Right renal cortex interstitium (tissue), 3 donors: ENCODE data around the gene CELF4. TPM values are rescaled to one million over a fixed set of nuclear protein-coding genes. Genes with fewer than 3 reads are reported as not detected.

Experiments
- DNase-seq, 3 donors: peaks; one replicate each; pipeline ENCODE4 v3.0.0-alpha.2; 2013; ENCODE audit warnings: low read depth in 3 of 3, low spot score in 2 of 3
- polyA plus RNA-seq, 3 donors: library from polyadenylated mRNA; unstranded; fragments of 120-200 nt; gene quantifications; one replicate each; pipeline ENCODE4 v1.2.1, GENCODE V29; 2013; ENCODE audit not compliant: insufficient read length in 3 of 3

CELF4 gene
- polyA plus RNA-seq, 3 donors: 2.1 to 2.3 (median 2.2) TPM

DNA sequence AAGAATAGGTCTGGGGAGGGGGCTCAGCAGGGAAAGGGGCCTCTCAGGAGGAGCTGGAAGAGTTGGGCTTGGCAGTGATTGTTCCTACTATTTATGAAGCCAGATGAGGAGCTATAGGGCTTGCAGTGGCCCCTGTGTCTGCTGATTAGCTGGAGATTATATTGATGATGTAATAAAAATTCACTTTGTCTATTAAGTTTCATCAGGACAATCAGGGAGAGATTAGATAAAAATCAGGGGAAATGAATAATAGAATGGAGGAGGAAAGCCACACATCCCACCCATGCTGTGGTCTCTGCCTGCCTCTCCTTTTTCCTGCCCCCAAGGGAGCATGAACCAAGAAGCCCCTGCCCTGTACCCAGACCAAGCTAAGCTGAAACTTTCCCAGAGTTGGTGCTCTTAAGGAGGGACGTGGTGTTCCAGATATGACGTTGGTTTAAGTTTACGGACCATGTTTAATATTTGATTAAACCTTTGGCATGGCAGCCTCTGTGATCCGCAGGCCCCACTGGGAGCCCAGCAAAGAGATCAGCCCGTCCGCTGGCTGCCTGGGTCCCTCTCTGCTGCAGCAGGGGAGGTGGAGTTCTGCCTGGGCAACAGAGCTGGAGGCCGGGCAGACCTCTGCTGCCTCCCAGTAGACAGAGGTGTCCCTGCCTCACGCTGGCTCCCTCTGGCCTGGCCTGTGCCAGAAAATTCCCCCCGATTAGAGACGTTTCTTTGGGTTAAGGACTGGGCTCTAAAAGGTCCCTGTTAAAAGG, 15.3 kb downstream of the CELF4 start:
- DNase-seq: no peak

DNA sequence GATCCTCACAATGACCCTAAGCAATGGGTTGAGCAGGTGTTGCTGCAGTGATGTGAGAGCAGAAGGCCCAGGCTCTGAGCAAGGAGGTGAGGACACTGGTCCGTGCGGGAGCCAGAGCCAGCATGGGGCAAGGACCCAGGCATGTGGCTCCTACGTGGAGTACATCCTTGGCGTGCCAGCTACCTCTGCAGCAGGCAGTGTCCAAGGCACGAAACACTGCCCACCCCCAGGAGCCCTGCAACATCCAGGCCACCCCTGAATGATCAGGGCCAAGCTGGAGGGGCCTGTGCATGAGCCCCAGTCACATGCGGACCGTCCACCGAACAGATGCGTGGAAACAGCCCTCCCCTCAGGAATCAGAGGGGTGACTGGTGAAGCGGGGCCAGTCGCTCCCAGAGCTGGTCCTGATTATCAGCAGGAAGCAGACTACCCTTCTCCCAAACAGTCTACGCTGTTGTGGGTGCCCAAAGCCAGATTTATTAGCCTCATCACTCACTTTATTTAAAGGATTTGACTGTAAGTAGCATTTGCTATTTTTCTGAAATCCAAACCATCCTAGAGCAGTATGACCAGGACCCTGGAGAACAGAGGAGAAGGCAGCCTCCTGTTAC, 16.8 kb downstream of the CELF4 start:
- no peak for DNase-seq

DNA sequence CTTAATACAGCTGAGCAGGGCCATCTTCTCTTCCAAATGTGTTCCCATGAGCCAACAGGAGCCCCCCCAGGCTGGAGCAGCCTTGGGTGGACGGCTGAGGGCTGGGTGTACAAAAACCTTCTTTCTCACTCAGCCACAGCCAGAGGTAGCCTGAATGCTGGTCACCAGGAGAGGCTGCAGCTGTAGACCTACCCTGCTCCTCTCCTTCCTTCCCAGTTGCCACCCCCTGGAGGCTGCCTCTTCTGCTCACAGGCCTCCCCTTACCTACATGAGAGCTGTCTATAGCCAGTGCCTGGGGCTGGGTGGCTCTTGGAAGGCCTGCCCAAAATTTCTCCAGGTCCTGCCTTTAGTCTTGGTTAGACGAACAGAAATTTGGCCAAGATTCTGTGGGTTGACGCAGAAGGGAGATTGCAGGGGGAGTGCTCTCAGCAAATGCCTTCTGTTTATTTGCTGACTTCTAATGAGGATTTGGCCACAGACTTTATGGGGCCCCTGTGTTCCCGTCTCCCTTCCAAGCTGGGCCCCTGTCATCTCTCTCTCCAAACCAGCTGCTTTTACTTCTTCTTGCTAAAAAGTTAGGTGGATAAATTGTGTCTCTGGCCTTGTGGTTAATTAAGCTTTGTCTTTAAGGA, 18.3 kb downstream of the CELF4 start:
- DNase-seq: no peak

DNA sequence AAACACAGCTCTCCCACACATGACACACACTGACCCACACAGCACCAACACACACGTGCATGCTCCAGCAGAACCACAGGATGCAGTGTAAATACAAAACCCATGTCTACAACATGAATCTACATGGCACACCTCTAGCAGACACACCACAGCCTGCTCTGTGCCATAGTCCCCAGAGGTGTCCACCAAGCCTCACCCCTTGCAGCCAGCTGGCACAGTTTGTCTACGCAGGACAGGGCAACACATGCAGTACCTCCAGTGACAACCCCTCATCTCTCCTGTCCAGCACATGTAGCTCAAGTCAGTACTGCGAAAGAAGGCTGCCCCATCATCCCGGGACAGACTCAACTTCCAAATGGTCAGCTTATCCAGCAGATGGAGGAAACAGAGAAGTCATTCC, 18.9 kb downstream of the CELF4 start:
- DNase-seq: no peak

DNA sequence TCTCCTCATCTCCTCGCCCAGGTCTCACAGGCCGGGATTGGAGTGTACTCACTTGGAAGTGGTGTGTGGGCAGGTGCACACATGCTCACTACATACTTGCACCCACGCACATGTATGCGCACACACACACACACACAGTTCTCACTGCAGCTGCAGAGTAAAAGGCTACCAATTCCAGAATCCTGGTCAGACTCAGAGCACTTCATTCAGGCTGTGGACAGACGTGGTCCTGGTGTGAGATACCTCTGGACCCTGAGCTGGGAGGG, 19.4 kb downstream of the CELF4 start:
- no peak for DNase-seq

DNA sequence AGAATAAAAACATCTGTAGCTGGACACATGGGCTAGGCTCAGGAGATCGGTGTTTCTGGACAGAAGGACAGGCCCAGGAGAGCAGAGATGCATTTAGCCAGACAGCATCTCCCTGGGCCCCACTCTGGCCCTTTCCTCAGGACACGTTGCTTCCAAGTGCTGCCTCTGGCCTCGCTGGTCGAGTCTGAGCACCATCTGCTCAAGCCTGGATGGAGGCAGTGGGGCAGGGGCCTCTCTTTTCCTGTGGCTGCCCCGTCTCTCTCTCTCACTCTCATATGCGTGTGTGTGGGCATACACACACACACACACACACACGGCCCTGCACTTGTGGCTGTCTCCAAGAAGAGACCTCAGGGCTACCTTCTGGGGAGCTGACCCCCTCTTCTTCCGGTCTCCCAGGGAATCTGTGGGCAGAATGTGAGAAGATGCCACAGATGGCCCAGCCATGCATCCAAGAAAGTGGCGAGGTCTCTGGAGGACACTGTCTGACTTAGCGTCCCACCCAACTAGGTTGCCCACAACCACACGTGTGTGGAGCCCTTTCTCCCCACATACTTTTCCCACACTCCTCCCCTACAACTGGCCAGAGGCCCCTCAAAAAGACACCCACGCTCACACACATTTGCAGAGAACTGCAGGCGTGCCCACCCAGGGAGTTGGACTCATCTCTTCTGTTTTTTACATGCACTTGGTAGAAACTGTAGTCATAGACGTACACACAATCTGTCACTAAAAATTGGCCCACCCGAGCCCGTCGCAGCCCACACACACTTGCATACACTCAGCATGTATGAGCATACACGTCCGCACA, 19.9 kb downstream of the CELF4 start:
- DNase-seq: no peak

DNA sequence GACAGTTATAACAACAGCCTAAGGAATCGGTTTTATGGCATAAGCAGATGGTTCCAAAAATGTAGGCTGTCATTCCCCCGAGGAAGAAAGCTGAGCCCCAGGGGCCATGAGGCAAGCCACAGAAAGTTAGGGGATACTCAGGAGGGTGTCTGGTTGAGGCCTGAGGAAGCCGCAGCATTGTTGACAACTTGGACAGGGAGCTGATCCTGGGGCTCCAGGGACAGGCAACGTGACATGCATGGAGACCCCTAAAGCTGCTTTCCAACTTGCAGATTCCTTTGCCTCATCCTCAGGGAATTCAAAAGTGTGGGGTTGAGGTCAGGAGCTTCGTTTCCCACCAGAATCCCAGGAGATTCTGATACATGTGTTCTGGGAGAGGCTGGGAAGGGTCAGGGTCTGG, 20.9 kb downstream of the CELF4 start:
- DNase-seq: no peak

DNA sequence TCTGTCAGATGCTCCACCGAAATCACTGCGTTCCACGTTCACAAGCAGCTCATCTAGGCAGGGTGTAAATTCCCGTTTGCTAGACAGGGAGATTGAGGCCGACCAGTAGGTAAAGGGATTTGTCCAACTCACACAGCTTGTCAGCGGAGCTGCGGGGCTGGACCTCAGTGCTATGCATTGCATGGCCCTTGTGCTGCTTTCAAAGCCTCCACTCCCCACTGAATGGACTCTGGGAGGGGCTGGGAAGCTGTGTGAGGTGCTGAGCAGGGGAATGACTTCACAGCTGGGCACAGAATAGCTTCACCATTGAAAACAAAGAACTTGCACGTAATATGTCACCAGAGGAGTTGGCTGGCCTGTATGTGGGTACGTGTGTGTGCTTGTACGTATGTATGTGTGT, 21.4 kb downstream of the CELF4 start:
- DNase-seq: no peak

DNA sequence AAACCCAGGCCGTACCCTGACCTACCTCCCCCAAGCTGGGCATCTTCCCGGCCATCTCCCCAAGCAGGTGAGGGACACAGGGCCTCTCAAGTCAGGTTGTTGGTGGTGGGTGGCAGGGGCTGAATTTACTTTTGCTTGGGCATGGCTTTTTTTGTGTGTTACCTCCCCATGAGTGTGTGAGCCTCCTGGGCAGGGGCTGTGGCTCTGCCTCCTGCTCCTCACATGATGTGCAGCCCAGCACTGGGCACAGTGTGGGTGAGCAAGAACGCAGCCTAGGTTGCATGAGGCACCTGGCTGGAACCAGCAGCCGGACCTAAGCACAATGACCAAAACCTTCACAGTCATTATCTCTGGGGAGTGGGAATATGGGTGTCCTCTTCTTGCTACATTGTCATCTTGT, 22.3 kb downstream of the CELF4 start:
- DNase-seq: no peak

DNA sequence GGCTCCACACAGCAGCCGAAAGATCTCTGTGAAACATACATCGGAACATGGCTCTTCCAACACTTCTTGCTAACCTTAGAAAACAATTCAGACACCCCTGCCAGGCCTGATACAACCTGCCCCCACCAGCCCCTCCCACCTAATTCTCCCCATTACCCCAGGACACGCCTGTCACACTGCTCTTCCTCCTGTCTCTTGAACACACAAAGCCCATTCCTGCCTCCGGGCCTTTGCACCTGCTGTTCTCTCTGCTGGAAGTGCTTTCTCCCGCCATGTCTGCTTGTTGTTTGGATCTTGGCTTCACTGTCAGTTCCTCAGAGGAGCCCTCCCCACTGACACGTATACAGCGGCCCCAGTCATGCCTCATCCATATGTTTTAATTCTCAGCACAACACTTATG, 24.1 kb downstream of the CELF4 start:
- no peak for DNase-seq

DNA sequence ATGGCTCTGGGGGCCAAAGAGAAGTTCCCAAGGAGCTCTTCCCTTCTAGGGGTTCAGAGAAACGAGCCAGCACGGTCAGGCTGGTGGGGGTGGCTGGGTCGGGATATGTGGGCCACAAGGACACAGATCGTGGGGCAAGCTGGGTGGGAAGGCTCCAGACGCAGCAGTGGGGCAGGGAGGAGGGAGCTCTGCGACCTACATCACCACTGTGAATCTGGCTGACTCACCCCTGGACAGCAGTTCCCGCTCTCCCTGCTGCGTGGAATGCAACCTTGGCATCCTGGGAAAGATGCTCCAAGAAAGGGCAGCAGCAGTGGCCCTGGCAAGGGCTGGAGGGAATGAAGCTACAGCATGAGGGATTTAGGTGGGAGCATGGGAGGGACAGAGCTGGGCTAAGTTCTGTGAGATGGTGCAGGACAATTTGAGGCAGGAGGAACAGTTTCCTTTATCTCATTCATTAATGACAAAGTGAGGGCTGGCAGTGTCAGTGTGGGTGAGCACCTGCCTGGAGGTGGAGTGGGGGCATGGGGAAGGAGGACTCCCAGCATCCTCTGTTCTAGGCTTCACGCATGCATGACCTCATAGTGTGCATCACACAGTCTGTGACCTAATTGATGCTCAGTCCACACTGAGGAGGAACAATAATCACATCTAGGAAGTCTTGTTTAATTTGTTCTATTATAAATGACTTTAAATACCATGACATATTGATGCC, 25.0 kb downstream of the CELF4 start:
- DNase-seq: no peak

DNA sequence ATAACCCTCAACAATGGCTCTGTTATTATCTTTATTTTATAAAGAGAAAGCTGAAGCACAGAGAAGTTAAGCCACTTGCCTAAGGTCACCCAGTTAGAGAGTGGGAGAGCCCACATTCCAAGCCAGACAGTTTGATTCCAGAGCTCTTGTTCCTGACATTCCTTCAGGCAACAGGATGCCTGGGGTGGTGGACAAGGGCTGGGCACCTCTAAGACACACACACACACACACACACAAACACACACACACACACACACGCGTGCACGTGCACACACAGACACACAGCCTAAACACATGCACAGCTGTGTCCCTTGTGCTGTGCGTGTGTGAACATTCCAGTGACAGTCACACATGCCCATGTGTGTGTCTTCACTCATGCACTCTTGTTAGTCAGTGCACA, 26.4 kb downstream of the CELF4 start:
- DNase-seq: no peak

DNA sequence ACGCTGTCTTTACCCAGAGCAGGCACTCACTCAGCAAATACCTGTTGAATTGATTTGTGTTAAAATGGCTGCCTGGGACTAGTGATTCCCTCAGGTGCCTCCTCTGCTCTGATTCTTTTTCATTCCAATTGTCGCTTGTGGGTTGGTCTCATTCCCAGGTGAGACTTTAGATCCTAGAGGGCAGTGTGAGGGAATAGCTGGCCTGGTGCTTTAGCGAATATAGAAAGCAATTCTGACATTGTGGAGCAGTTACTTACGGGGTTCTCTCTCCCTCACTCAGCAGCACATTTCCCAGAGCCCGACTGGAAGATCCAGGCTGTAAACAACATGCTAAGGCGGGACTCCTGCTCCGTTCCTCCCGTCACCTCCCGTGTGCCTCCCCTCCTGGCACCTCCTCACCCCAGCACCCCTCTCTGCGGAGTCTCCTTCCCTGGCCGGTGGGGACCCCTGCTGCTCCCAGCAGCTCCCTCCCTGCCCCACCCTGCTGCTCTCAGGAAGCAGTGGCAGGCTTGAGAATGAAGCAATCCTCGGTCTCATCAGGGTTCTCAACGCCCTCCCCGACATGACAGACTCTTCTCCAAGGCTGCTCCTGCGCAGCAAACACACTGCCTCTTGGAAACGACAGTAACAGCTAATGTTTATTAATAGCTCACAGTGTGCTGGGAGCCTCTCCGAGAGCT, 26.9 kb downstream of the CELF4 start:
- DNase-seq: no peak

DNA sequence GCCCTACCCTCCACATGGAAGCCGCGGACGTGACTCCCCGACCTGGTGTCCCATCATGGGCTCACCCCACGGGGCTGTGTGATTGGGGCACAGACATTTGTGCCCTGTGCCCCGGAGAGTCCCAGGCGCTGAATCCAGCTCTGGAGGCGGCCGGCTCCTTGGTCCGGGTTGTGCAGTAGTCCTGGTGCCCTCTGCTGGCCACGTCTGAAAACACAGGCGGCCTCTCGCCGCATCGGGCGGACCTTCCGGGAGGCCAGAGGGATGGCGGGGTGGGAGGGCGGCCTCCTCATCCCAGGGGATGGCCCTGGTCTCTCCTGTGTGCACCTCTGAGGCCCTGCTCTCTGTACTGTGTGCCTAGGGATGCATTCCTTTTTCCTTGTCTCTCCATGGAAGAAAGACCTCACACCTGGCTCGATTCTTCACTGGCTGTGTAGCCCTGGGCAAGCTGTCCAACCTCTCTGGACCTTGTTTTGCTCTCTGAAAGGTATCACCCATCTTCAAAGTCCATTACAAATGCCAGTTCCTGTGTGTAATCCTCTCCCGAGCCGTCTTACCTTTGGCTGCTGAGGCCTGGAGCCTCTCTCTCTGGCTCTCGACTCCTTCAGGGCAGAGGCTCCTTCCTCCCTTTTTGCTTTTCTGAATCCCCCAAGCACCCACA, 27.6 kb downstream of the CELF4 start:
- DNase-seq: peak; percentile 27 to 41 (median 39)

DNA sequence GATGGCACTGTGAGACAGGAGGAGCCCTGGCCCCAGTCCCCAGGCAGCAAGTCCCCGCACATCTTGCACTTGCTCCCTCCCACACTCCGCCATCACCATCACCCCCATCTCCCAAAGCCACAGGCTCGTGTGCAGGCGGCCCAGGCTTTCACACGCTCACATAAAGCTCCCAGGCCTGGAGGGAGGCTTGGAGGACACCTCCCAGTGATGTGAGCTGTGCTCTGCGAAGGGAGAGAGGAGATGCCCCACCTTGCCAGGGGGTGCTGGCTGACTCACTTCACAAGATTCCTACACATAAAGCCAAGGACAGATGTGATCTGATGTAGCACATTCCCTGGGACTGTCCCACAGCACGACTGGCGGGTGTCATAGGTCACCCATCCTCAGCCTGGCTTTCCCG, 28.9 kb downstream of the CELF4 start:
- no peak for DNase-seq

DNA sequence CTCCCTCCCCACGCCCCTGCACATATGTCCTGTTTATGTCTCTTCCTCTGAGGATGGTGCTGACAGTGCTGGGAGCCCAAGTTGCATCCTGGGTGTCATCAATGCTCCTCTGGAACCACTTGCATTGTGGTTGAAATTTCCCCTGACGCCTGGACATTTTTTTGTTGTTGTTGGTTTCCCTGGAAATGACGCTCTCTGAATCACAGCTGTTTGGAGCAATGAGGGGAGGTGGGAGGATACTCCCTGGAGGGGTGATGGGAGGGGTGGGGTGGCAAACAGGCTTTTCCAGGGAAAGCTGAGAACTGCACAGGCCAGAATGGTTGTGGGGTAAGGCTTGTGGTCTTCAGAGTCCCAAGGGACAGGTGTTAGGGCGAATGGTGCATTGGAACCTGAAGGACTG, 29.6 kb downstream of the CELF4 start:
- DNase-seq: peak in 2 of 3 donors; percentile 21 to 31

DNA sequence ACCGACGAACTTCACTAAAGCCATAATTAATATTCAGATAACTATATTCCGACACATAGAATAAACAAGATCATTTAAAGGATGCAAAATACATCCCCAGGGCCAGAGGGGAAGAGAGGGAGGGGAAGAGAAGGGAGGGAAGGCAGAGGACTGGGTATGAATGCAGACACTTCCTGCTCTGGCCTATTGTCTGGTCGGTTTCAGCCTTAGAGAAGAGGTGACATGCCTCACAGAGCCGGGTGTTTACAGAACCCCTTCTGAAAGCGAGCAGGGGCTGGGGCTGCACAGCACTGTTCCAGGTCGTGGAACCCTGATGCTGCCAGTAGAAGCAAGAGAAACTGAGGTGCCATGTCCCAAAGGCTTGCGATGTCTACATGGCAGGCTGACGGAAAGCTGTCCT, 31.0 kb downstream of the CELF4 start:
- no peak for DNase-seq

DNA sequence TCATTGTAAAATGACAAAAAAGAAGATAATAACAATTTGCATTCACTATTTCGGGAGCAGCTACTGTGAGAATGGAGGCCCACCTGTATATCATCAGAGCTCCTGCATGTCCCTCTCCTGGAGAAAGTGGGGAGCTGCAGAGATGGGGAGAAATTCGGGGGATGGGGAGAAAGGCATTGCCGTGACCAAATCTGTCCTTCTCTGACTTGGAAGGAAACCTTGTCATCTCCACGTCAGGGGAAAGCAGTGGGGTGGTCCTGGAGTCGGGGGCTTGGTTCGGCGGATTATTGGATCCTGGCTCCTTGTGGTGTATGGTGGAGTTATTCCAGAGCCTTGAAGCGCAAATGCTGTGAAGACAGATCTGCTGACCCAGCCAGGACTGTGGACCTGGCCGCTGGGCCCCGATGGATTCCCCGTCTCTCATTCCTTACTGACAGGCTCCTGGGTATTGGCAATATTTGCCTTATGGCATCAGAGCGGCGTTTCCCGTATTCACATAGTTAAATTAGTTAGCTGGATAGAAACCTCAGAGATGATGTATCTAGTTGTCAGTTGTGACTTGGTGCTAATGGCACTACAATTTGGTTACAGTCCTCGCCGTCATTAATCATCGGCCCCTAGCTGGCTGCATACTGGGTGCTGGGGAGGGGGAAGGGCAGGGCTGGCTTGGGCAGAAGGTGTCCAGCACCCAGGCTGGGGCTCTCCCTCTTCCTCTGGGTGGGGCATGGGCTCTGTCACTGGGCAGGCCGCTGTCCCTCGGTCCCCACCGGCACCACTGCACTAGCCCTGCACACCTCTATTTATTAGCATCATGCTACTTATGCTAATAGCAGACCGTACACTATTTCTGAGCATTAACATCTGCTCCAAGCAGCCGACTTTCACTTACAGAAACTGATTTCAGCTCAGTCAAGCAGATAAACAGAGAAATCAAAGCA, 31.7 kb downstream of the CELF4 start:
- DNase-seq: no peak

DNA sequence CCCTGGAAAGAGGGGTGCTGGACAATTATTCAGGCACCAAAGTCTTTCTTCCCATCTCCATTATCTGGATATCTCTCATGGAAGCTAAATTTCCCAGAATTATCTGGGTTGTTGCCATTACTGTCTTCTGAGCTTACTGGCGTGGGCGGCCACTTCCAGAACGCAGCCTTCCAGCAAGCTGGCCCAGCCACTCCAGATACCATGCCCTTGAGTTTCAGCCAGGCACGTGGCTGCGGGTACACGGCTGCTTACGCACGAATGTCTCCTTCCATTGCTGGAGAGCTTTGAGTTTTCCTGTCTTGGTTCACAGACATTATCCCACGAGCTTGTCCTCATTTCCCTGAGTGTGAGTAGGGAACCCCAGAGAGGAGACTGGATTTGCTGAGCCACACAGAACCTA, 32.7 kb downstream of the CELF4 start:
- no peak for DNase-seq
